SJSA1 (cell line): ENCODE data around the gene CTSW. TPM values are rescaled to one million over a fixed set of nuclear protein-coding genes. Genes with fewer than 3 reads are reported as not detected.
"Not testable (repeated sequence)": the region's sequence is repeated elsewhere in the genome, so short reads cannot be mapped to it uniquely, and the experiment has no call there.

ENCODE experiments used
- DNase-seq, 2 experiments: peaks; one replicate each; pipeline ENCODE4 v3.0.0-alpha.2; 2015 to 2020; ENCODE audit warnings: low spot score in 2 of 2, low read depth in 1 of 2
- H3K27ac ChIP-seq: fragments of 250-450 bp; sonication (Bioruptor Pico); 2 replicates; pipeline ENCODE4 v1.5.1; 2020; ENCODE audit warnings: mild to moderate bottlenecking, moderate library complexity
- H3K27me3 ChIP-seq: fragments of 250-450 bp; sonication (Bioruptor Pico); replicated peaks from 2 replicates; pipeline ENCODE4 v1.5.1; 2020; ENCODE audit warnings: mild to moderate bottlenecking, moderate library complexity
- H3K36me3 ChIP-seq: fragments of 250-450 bp; sonication (Bioruptor Pico); 2 replicates; pipeline ENCODE4 v1.5.1; 2020; ENCODE audit warnings: mild to moderate bottlenecking
- H3K4me1 ChIP-seq: fragments of 250-450 bp; sonication (Bioruptor Pico); replicated peaks from 2 replicates; pipeline ENCODE4 v1.6.1; 2021; ENCODE audit warnings: mild to moderate bottlenecking
- H3K4me3 ChIP-seq: fragments of 250-450 bp; sonication (Bioruptor Pico); 2 replicates; pipeline ENCODE4 v1.5.1; 2020; ENCODE audit warnings: mild to moderate bottlenecking
- H3K9me3 ChIP-seq: fragments of 250-450 bp; sonication (Bioruptor Pico); replicated peaks from 2 replicates; pipeline ENCODE4 v1.5.1; 2020; ENCODE audit warnings: mild to moderate bottlenecking
- total RNA-seq: library from RNA; depleted of rRNA; stranded (reverse); fragments of >200 nt; shearing (Covaris generic); gene quantifications from 2 replicates; pipeline ENCODE4 v1.2.3, GENCODE V29; 2014

Gene CTSW
- total RNA-seq, 1 experiment from 2014 or later: 1.9 TPM

DNA sequence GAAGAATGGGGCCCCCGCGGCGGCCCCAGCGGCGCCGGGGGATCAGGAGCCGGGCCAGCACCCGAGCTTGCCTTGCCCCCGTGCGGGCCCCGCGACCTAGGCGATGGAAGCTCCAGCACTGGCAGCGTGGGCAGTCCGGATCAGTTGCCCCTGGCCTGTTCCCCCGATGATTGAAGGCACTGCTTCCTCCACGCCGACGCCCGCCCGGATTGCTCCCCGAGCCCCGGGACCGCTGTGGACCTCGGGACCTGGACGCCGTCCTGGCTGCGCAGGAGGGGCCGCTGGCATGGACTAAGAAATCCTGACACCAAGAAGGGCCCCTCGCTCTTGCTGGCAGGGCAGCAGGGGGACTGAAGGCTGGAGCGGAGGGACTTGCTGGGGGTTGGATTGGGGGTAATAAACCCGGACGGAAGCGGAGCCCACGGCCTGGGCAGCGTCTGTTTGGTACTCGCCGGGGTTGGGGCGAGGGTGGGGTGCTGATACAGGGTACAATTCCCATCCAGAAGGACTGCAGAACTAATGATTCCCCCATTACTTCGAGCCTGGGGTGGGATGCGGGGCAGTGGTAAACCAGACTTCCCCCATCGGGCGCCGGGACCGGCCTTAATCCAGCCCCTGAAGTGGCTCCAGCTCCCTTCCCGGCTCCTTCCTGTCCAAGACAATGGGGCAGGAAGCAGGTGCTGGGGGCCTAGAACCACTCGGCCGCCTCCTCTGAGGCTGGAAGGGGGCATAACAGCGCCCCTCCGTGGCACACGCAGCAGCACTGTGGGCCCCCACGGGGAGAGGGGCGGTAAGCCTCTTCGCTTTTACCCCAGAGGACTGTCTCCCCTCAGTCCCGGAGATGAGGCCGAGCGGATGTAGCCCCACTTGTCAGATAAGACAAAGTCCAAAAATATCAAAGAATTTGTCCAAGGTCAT is 11.8 kb downstream of the CTSW start:
- Histone ChIP-seq H3K9me3 (0 out of 2 replicates have a peak, but pooled peaks cover 2% of the 10 kb centered on the region), H3K4me1 (peaks cover 71% of the 10 kb centered on the region), H3K36me3 (peaks cover 83% of the 10 kb centered on the region), H3K27me3 (no peaks in the 10 kb centered on the region), H3K4me3 (peak overlapping the region; percentile 51), H3K27ac (peak overlapping the region; percentile 34)
- peak; percentile 72 to 78 for DNase-seq

DNA sequence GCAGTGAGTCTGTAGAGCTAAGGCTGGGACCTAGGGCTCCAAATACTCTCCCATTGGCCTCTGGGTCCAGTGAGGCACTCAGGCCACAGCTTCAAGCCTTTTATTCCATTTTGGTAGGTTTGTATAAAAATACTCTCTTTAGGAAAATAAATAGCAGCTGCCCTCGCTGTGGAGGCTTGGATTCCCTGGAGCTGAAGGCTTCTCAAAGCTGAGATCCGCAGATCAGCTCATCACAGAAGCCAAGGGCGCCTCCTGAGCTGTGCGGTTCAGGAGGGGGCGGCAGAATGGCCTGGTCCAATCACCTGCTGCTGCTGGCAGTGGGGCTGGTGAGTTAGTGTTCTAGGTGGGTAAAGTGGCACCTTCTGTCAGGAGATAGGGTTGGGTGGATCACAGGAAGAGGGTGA is 12.5 kb downstream of the CTSW start:
- H3K4me3 ChIP-seq: peak overlapping the region; percentile 51
- H3K36me3 ChIP-seq: peaks cover 84% of the 10 kb centered on the region
- not testable (repeated sequence) for H3K9me3 ChIP-seq, H3K27ac ChIP-seq, DNase-seq, H3K27me3 ChIP-seq
- H3K4me1 ChIP-seq: peaks cover 78% of the 10 kb centered on the region

GRCh38 chr11:65892661-65893317 is 13.2 kb downstream of the CTSW start:
- Histone ChIP-seq H3K9me3 (0 out of 2 replicates have a peak, but pooled peaks cover 2% of the 10 kb centered on the region), H3K4me3 (no peak overlapping the region), H3K27ac (no peak overlapping the region), H3K36me3 (peaks cover 86% of the 10 kb centered on the region), H3K27me3 (no peaks in the 10 kb centered on the region), H3K4me1 (peaks cover 79% of the 10 kb centered on the region)
- DNase-seq: peak; percentile 33 to 58

GRCh38 chr11:65894034-65894591 is 14.5 kb downstream of the CTSW start:
- no peak overlapping the region for H3K4me3 ChIP-seq
- H3K27ac ChIP-seq: no peak overlapping the region
- H3K4me1 ChIP-seq: peaks cover 79% of the 10 kb centered on the region
- peak in 1 of 2 experiments; percentile 57 for DNase-seq
- no peaks in the 10 kb centered on the region for H3K27me3 ChIP-seq
- peaks cover 94% of the 10 kb centered on the region for H3K36me3 ChIP-seq
- H3K9me3 ChIP-seq: 0 out of 2 replicates have a peak, but pooled peaks cover 2% of the 10 kb centered on the region

- no peak for DNase-seq
- Histone ChIP-seq H3K36me3 (peaks cover 94% of the 10 kb centered on the region), H3K9me3 (0 out of 2 replicates have a peak, but pooled peaks cover 2% of the 10 kb centered on the region)
Observed at GRCh38 chr11:65895482-65895981, 15.9 kb downstream of the CTSW start.

DNA sequence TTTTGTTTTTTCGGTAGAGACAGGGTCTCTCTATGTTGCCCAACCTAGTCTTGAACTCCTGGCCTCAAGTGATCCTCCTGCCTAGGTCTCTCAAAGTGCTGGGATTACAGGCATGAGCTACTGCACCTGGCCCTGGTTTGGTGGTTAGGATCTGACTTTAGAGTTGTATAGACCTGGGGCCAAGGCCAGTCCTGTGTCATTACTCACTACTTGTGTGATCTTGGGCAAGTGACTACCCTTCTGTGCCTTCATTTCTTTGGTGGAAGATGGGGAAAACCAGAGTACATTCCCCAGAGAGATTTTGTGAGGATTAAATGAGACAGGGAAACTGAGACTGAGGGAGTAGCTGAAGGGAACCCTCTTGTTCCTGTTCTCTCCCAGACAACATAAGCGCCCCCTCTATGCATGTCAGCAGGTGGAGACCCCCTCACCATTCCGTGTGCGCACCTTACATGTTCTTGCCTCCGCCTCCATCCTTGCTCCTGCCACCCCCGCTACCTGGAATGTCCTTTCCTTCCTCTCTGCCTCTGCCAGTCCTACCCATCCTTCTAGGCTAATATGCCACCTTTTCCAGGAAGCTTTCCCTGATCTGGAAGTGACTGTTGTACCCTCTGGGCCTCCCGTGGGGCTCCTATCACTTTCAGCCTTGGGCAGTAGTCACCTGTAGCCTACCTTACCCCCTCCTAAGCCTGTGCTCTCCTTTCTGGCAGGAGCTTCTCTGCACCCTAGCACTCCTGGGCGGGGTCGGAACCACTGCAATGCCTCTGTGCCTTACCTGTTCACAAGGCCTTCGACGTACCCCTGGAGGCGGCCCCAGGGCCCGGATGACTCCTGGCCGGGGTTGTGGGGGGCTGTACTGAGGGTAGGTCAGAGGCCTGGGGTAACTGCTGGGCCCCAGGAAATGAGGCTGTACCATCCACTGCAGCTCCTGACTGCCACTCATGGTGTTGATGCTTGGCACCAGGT is 16.7 kb downstream of the CTSW start:
- Histone ChIP-seq H3K4me1 (peaks cover 66% of the 10 kb centered on the region), H3K27ac (no peak overlapping the region), H3K36me3 (peaks cover 86% of the 10 kb centered on the region), H3K4me3 (no peak overlapping the region), H3K9me3 (no peaks in the 10 kb centered on the region), H3K27me3 (no peaks in the 10 kb centered on the region)
- peak in 1 of 2 experiments; percentile 59 for DNase-seq

More at GRCh38 chr11:65895482-65895981, 15.9 kb downstream of the CTSW start:
- Histone ChIP-seq H3K4me3 (no peak overlapping the region), H3K27me3 (no peaks in the 10 kb centered on the region), H3K4me1 (peaks cover 66% of the 10 kb centered on the region), H3K27ac (no peak overlapping the region)

GRCh38 chr11:65897020-65897471 is 17.4 kb downstream of the CTSW start:
- H3K9me3 ChIP-seq: no peaks in the 10 kb centered on the region
- no peak for DNase-seq
- H3K4me3 ChIP-seq: peak overlapping the region; percentile 6; the same call in 1 of the 2 replicates
- no peaks in the 10 kb centered on the region for H3K27me3 ChIP-seq
- H3K36me3 ChIP-seq: peaks cover 79% of the 10 kb centered on the region
- H3K4me1 ChIP-seq: peaks cover 66% of the 10 kb centered on the region
- no peak overlapping the region for H3K27ac ChIP-seq

- Histone ChIP-seq H3K27ac (peak overlapping the region; percentile 93), H3K4me1 (peaks cover 72% of the 10 kb centered on the region), H3K9me3 (no peaks in the 10 kb centered on the region), H3K4me3 (peak overlapping the region; percentile 91), H3K27me3 (no peaks in the 10 kb centered on the region), H3K36me3 (peaks cover 63% of the 10 kb centered on the region)
- no peak for DNase-seq
Observed at GRCh38 chr11:65898656-65899355, 19.2 kb downstream of the CTSW start.

- peaks cover 55% of the 10 kb centered on the region for H3K36me3 ChIP-seq
- H3K4me1 ChIP-seq: peaks cover 74% of the 10 kb centered on the region
- no peaks in the 10 kb centered on the region for H3K9me3 ChIP-seq
- H3K4me3 ChIP-seq: peak overlapping the region; percentile 91
- DNase-seq: peak; percentile 96
- H3K27me3 ChIP-seq: no peaks in the 10 kb centered on the region
- H3K27ac ChIP-seq: peak overlapping the region; percentile 93
Observed at GRCh38 chr11:65899356-65900124, 19.9 kb downstream of the CTSW start.

DNA sequence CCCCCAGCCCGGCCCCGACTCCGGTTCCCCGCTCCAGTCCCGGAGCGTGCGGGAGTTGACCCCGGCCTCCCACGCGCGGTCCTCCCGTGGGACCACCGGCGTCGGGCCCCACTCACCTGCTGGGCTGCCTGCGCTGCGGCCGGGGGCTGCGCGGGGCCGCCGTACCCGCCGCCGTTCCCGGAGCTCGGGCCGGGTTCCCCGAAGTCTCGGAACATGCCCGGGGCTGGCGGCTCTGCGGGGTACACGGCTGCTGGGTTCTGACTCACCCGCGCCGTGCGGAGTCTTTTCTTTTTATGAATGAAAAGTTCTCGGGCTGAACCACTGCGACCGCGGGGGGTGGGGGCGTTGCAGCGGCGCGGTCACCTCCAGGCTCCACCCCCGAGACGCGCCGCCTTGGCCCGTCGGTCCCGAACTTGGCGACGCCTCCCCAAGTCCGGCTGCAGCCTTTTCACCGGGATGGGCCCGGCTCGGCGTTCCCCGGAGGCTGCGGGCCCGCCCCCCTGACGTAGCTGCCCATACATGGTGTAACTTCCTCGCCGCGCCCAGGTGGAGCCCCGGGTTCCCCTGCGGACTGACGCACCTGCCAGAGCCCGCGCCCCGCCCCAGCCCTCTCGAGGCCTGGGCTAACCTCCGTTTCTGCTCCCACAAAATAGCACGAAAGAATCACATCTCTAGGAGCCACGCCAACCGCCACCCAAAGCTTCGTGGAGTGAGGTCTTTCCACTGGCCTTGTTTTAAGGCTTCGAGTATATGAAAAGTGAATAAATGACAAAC is 20.7 kb downstream of the CTSW start, which contains the start of gene FOSL1:
TSS of gene FOSL1 (minus strand) at position 264 of the 774 bp plus-strand sequence. CDS start at position 215, 49 bp downstream.
- Histone ChIP-seq H3K27me3 (no peaks in the 10 kb centered on the region), H3K36me3 (peaks cover 48% of the 10 kb centered on the region), H3K4me3 (peak within 1 kb of the TSS; percentile 91), H3K27ac (peak within 1 kb of the TSS; percentile 93), H3K4me1 (peaks cover 74% of the 10 kb centered on the region), H3K9me3 (no peaks in the 10 kb centered on the region)
- DNase-seq: peak; percentile 100

- Histone ChIP-seq H3K27me3 (no peaks in the 10 kb centered on the region), H3K9me3 (no peaks in the 10 kb centered on the region), H3K4me3 (peak overlapping the region; percentile 91), H3K4me1 (peaks cover 69% of the 10 kb centered on the region), H3K36me3 (peaks cover 42% of the 10 kb centered on the region), H3K27ac (peak overlapping the region; percentile 55)
- no peak for DNase-seq
Observed at GRCh38 chr11:65900899-65901180, 21.2 kb downstream of the CTSW start.
